Measurements from ENCODE around the gene KLHL6.

DNA sequence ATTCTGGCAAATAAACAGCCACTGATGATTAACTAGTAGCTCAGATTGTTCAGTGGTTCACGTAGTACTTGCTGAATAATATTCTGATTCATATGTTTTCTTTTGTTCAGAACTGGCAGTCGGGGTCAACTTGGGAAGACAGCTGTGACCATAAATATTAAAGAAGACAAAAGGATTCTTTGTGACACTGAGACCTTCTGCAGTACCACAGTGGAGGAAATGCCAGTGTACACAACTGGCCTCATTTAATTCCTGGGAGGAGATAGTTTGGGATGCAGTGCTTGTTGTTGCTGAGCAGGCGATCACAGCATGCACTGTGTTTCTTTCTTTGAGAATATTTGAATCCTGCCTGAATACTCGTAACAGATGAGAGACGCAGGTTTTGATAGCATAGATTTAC, 100.4 kb downstream of the KLHL6 start:
- TF ChIP-seq, protein P1, sequence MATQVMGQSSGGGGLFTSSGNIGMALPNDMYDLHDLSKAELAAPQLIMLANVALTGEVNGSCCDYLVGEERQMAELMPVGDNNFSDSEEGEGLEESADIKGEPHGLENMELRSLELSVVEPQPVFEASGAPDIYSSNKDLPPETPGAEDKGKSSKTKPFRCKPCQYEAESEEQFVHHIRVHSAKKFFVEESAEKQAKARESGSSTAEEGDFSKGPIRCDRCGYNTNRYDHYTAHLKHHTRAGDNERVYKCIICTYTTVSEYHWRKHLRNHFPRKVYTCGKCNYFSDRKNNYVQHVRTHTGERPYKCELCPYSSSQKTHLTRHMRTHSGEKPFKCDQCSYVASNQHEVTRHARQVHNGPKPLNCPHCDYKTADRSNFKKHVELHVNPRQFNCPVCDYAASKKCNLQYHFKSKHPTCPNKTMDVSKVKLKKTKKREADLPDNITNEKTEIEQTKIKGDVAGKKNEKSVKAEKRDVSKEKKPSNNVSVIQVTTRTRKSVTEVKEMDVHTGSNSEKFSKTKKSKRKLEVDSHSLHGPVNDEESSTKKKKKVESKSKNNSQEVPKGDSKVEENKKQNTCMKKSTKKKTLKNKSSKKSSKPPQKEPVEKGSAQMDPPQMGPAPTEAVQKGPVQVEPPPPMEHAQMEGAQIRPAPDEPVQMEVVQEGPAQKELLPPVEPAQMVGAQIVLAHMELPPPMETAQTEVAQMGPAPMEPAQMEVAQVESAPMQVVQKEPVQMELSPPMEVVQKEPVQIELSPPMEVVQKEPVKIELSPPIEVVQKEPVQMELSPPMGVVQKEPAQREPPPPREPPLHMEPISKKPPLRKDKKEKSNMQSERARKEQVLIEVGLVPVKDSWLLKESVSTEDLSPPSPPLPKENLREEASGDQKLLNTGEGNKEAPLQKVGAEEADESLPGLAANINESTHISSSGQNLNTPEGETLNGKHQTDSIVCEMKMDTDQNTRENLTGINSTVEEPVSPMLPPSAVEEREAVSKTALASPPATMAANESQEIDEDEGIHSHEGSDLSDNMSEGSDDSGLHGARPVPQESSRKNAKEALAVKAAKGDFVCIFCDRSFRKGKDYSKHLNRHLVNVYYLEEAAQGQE (IDR thresholded peaks at IDR 0.05; ENCODE audit: insufficient read depth in 1 of 2, low read depth in 2 of 2, low read length in 2 of 2): no peak
- TF ChIP-seq TAF1 (IDR thresholded peaks at IDR 0.05; ENCODE audit: borderline replicate concordance, insufficient read depth, low read length) (no peak), POLR2AphosphoS5 (IDR thresholded peaks at IDR 0.05; ENCODE audit: low read depth, low read length) (no peak), SIN3A (IDR thresholded peaks at IDR 0.05; ENCODE audit: borderline replicate concordance, insufficient read depth, low read length) (no peak), FOXP2 (optimal IDR thresholded peaks at IDR 0.05; ENCODE audit: borderline replicate concordance, extremely low read depth, extremely low read length, insufficient read depth) (no peak)
